NOMO-1 treated with DMSO at 0.1 percent for 48 hours (cell line): ENCODE measurements around the gene TRAPPC3L.

Experiments used
- DNase-seq: peaks from one replicate; lab custom pipeline; 2025; ENCODE audit not compliant: unreplicated experiment; lab: John Stamatoyannopoulos, UW

TRAPPC3L gene

DNA sequence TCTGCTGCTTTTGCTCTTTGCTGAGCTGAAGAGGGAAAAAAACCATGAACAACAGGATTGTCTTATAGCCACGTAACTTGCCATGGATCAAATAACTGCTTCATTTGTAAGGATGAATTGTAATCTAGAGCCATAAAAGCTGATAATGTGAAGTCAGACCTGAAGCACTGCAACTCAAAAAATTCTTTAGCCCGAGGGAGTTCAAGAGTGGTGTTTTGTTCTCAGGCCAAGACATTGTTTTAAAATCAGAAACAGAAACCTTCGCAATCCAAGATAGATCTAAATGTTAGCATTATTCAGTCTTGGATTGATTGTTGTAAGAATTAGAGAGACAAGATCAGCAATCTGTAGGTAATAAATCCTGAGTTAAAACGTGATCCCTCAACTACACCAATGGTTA, at the start of gene TRAPPC3L:
TRAPPC3L (minus strand) TSS at position 34 of the 400 bp plus-strand sequence. CDS start 170 bp downstream, outside the sequence.
- DNase-seq: no peak

GRCh38 chr6:116595247-116595646, 49.8 kb upstream of the TRAPPC3L start:
- DNase-seq: no peak

GRCh38 chr6:116586738-116587137, 41.3 kb upstream of the TRAPPC3L start:
- DNase-seq: no peak

DNA sequence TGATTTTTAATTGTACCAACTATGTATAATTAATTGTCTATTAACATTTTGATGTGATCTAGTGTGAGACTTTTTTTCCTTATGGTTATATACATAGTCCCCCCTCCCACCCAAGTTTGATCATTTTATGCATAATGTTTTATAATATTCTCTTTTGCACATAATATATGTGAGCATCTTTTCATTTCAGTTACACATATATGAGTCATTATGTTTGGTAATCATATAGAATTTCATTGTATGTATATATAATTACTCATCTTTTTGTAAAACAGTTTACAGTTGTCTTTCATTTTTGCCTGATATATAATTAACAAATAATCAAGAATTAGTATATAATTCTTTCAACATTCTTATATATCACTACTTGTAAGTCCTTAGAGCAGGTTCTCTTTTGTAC, 40.8 kb upstream of the TRAPPC3L start:
- DNase-seq: no peak

DNA sequence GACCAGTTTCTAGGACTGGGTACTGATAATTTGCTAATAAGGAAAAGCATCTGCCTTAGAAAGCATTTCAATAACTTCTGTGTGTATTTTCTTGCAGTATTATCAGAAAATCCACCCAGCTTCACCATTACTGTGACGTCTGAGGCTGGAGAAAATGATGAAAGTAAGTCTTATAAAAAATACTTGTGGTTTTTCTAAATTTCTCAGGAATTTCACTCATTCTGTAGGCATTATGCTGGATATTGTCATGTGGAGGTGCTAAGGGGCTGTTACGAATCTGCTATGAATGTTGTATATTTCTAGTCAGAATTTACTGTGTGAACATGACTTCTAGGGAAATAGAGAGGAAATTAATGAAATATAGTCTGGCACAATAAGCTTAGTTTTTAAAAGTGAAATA, 34.7 kb upstream of the TRAPPC3L start:
- DNase-seq: no peak

GRCh38 chr6:116579143-116579542, 33.7 kb upstream of the TRAPPC3L start:
- no peak for DNase-seq

GRCh38 chr6:116578335-116578734, 32.9 kb upstream of the TRAPPC3L start:
- DNase-seq: no peak

- DNase-seq: no peak
Observed at GRCh38 chr6:116577486-116577885, 32.0 kb upstream of the TRAPPC3L start.

DNA sequence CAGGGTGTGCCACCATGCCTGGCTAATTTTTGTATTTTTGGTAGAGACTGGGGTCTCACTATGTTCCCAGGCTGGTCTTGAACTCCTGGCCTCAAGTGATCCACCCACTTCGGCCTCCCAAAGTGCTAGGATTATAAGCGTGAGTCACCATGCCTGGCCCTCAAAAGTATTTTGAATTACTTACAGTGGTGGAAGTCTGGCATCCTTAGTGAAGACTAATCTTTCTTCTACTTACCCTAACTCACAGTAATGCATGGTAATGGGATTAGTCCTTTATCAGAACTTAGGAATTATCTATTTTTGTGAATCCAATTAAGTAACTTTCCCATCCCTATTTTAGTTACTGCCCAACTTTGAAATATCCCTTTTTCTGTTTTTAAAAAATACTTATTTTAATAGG, 29.7 kb upstream of the TRAPPC3L start:
- no peak for DNase-seq

GRCh38 chr6:116572162-116572561, 26.7 kb upstream of the TRAPPC3L start:
- no peak for DNase-seq

- no peak for DNase-seq
Observed at GRCh38 chr6:116571683-116572000, 26.2 kb upstream of the TRAPPC3L start.

- DNase-seq: peak; percentile 99
Observed at GRCh38 chr6:116570856-116571682, 25.6 kb upstream of the TRAPPC3L start, which contains the start of gene RWDD1. Gene RWDD1 (plus strand): TSS chr6:116571504. CDS start chr6:116571583, 79 bp downstream.

- peak; percentile 52 for DNase-seq
Observed at GRCh38 chr6:116568821-116569755, 23.6 kb upstream of the TRAPPC3L start.

DNA sequence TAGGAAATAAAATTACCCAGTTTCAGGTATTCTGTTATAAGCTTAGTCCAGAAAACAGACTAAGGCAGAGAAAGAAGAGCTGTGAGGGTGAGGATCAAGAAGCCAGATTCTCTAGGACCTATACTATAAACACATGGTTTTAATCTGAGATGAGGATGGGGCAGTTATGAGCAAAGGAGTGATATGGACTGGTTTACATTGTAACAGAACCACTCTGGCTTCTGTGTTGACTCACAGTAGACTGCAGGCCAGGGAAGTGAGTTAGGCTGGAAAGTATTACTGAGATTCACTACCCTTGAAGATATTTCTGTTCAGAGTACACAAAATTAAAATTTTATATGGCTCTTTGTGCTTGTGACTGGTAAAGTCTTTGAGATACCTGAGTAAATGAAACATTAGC, 22.6 kb upstream of the TRAPPC3L start:
- DNase-seq: no peak

DNA sequence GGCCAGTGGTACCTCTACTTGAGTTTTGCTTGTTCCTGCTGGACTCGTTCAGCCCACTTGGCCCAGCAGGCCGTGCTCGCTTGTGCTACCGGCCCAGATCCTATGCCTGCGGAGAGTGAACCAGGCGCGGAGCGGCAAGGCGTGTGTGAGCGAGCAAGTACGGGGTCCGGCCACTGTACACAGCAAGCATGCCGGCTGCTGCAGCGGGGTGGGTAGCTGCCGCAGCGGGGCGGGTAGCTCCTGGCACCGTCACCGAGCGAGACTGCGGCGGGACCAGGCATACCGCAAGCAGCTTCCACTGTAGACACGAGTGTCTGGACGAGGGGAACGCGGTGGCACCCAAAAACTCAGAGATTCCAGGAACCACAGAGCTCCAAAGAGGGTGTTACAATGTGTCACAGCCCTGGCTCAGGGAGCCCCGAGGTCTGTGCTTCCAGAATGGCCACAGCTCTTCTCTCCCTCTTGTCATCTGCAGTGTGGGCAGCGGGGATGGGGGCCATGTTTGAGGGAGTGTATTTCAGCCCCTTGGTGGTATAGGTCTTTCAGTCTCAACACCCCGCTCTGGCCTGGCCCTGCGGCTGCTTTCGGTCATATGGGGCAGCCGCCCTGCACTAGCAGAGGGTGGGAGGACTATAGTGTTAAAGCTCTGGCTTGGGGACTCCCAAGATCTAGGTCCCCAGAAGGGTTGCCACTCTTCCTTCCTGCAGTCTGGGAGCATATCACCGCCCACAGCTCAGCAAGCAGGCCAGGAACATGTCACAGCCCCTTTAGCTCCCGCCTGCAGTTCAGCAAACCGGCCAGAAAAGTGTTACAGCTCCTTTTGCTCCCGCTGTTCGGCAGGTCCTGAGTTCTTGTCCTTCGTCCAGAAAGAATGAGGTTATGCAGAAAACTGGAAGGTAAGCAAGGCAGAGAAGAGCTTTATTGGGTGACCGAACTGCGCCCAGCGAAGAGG, 19.7 kb upstream of the TRAPPC3L start:
- DNase-seq: no peak

GRCh38 chr6:116564311-116564710, 18.8 kb upstream of the TRAPPC3L start:
- DNase-seq: no peak

GRCh38 chr6:116563830-116564229, 18.3 kb upstream of the TRAPPC3L start:
- no peak for DNase-seq

- no peak for DNase-seq
Observed at GRCh38 chr6:116562614-116563013, 17.1 kb upstream of the TRAPPC3L start.

- no peak for DNase-seq
Observed at GRCh38 chr6:116562019-116562403, 16.5 kb upstream of the TRAPPC3L start.

- DNase-seq: peak; percentile 66
Observed at GRCh38 chr6:116561377-116562018, 16.0 kb upstream of the TRAPPC3L start.
